GM19467 (cell line): ENCODE measurements around the gene SLC22A25.
"Not testable (repeated sequence)": the region's sequence is repeated elsewhere in the genome, so short reads cannot be mapped to it uniquely, and the experiment has no call there.

Experiments
- ATAC-seq: cut with Tn5 transposase; IDR thresholded peaks from one replicate; pipeline ENCODE4 v1.9.1; 2021; ENCODE audit warnings: mild to moderate bottlenecking, moderate library complexity; ENCODE audit not compliant: unreplicated experiment

SLC22A25 gene

DNA sequence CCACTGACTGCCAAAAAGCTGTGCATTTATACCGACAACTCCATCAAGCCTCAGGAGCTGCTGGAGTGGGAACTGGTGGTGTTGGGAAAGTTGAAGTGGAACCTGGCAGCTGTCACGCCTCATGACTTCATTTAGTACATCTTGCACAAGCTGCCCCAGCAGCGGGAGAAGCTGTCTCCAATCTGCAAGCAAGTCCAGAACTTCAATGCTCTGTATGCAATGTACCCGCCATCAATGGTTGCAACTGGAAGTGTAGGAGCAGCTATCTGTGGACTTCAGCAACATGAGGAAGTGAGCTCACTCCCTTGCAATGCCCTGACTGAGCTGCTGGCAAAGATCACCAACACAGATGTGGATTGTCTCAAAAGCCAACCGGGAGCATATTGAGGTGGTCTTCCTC is at the start of gene SLC22A25:
SLC22A25 (minus strand) TSS at position 67 of the 400 bp plus-strand sequence. CDS start 13,947 bp downstream, outside the sequence.
- no peak for ATAC-seq

DNA sequence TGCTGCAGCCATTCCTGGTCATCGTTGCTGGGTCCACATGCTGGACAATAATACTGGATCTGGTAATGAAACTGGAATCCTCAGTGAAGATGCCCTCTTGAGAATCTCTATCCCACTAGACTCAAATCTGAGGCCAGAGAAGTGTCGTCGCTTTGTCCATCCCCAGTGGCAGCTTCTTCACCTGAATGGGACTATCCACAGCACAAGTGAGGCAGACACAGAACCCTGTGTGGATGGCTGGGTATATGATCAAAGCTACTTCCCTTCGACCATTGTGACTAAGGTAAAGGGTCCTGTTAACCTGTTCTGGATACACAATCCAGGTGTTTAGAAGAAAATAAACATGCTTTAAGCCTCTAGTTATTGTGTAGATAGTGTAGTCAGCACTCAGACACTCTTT is 46.9 kb upstream of the SLC22A25 start:
- no peak for ATAC-seq

DNA sequence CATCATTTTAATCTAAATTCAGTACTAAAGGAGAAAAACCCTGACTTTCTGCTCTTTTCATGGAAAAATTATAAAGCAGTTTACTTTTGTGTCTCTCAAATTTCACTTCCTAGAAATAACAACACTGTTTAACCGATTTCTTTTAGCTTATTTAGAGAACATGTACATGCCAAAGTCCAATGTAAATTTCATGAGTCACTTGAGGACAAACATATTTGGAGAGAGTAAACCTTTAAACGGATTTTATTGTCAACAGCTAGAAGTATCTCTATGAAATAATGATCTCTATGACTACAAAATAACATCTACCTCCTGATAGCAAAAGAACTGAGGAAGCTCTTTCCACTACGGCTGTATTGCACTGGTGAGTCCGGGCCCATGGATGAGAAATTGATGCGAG is 46.3 kb upstream of the SLC22A25 start:
- no peak for ATAC-seq

DNA sequence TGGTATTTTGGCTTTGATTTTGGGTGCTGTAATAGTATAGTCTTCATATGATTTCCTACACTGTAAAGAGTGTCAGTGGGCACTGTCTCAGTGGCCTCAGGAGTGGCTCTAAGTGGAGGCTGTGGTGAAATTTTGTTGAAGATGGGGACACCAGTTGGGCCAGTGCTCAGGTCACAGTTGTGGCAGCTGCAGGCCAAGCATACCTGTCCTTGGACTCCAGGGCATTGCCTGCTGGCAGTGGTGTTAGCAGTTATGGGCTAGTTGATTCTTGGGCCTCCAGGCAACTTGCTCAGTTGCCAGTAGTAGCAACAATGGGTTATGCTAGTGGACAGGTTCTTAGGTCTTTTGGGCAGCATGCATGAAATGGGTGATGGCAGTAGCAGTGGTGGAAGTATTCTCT is 39.2 kb upstream of the SLC22A25 start:
- ATAC-seq = no peak

DNA sequence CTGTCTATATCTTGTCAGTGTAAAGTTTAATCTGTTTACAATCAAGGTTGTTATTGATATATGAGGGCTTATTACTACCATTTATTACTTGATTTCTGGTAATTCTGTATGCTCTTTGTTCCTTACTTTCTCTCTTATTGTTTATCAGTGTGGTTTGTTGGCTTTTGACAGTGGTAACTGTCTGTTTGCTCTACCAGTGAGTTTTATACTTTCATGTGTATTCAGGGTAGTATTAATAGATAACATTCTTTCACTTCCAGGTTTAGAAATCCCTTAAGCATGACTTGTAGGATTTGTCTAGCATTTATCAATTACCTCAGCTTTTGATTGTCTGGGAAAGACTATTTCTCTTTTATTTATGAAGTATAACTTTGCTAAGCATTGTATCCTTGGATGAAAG is 37.5 kb upstream of the SLC22A25 start:
- ATAC-seq = no peak

DNA sequence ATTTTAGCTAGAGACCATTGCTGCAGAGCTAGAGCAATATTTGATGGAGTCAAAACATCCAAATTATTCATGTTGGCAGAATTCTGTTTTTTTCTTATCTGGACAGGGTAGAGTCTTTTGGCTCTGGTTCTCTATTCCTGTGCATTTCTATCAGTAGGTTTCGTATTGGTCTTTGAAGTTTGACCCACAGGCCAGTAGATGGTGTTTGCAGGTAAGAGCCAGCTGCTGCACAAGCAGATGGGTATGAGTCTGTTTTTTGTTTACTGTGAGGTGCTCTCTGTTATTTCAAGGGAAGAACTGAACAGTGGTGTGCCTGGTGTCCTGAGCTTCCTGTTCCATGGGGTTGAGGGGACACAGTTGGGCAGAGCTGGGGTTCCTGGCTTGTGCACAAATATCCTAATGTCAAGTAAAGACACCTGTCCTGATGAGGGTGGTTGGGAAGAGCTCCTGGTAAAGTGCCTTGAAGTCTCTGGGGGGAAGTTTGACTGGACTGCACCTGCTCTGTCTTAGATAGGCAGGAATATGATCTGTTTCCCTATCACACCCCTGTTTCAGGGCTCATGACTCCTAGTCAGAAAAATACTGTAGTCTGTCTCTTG is 34.0 kb upstream of the SLC22A25 start:
- ATAC-seq = no peak

DNA sequence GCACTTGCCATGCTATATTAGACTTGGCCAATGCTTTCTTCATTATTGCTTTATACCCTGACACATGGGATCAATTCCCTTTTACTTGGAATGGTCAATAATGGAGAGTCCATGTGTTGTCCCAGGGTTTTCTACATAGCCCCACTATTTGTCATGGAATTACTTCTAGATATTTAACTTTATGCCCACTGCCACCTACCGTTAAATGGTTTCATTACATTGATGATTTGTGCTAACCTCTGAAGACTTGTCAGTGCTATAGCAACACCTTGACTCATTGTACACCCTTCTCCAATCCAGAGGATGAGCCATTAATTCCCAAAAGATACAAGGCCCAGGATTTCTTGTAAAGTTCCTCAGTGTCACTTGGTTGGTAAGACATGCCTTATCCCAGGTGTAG is 31.4 kb upstream of the SLC22A25 start:
- no peak for ATAC-seq

DNA sequence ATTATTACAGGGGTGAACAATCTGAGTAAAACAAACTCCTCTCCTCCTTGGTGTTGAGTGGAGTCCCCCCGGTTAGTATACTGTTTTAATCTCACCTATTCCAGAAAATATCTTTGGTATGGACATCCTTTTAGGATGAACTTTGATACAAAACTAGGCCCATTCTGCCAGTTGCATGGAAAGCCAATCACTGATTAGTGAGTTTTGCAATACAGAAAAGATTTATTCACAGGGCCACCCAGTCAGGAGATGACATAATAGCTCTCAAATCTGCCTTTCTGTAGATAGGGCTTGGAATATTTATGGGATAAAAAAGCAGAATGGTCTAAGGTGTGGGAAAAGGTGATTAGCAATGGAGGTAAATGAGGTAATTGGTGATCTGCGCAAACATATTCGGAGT is 30.3 kb upstream of the SLC22A25 start:
- no peak for ATAC-seq

DNA sequence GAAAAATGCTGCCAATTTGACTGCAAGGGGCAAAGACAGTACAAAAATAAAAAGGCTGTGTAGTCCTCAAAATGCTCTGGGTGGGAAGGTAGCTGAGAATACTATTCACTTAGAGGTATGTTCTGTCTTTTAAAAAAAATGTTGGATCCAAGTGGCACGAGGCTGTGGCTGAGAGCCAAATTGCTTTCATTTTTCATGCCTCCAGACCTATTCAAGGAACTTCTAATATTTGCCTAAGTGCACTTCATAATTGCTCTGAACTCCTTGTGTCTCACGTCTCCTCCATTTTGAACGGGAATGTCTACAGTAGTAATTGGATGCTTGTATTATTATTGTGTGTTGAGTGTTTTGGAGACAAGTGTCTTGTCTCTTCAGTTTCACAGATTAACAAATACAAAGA is 19.1 kb upstream of the SLC22A25 start:
- ATAC-seq = no peak

DNA sequence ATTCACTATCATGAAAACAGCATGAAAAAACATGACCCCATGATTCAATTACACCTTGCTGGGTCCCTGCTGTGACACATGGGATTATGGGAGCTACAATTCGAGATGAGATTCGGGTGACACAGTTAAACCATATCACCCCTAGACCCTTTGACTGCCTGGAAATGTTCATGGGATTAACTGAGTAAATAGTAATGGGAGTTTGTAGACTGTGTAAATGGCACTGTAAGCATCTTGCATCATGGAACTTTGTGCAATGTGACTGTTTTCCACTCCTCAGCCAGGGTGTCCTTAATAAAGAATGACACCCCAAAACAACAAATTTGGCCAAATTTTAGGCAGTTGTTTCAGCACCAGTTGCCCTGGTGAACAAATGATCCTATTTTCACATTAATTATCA is 7.9 kb upstream of the SLC22A25 start:
- ATAC-seq = no peak

DNA sequence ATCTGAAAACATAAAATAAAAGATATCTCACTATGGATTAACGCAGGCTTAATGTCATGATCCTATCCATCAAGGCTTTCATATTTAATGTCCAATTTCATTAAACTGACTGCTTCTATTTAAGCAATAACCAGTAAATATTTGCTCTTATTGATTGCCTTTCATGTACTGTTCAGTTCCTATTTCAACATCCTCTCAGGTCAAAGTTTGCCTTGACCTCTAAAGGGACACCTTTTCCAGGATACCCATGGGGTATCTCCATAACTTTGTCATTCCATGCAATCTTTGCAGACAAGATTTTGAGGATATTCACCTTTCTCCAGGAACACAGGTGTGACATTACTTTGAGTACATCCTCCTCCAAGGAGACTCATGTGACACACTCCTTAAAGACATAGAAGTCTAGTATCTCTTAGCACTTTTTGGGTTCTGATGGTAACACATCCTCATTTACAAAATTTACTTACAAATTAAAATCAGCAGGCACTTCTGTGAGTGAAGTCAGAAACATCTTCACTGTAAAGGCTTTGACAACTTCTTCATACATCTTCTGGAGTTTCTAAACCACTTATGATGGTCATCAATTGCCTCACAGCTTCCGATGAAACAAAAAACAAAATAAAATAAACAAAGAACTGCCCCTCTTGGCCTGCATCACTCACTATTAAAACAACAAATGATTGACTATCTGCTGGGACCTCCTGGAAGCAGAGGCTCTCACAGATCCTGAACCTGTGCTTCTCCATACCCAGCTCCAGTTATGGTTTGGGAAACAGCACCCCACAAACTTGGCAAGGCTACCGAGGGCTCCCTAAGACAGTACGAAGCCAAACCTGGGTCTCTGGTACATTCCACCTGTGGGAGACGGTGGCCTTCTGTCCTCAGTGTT is 7.0 kb upstream of the SLC22A25 start:
- ATAC-seq = no peak

DNA sequence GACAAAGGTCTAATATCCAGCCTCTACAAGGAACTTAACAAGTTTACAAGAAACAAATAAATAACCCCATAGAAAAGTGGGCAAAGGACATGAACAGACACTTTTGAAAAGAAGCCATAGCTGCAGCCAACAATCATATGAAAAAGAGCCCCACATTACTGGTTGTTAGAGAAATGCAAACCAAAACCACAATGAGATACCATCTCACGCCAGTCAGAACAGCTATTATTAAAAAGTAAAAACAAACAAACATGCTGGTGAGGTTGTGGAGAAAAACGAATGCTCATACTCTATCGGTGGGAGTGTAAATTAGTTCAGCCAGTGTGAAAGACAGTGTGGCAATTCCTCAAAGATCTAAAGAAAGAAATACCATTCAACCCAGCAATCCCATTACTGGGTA is 5.6 kb upstream of the SLC22A25 start:
- ATAC-seq = no peak

DNA sequence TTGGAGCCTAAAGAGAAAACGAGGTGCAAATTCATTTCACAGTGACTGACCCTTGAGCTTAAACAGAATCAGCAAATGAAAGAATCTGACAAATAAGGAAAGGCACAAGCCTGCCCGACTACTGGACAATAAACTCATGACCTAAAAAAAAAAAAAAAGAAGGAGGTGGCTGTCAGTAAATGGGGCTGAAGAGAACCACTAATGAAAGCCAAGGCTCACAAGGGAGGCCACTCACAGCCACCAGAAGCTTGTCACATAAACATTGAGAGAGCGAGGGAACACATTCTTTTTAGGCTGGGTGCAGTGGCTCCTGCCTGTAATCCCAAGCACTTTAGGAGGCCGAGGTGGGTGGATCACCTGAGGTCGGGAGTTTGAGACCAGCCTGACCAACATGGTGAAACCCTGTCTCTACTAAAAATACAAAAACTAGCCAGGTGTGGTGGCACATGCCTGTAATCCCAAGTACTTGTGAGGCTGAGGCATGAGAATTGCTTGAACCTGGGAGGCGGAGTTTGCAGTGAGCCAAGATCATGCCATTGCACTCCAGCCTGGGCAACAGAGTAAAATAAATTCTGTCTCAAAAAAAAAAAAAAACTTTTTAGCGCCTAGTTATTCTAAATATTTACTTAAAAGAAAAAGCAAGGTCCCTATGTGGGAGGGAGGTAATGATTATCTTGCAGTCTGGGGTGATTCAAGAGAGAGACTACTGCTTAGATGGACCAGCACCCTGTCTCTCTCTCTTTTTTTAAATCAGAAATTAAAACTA is 4.0 kb upstream of the SLC22A25 start:
- not testable (repeated sequence) for ATAC-seq

DNA sequence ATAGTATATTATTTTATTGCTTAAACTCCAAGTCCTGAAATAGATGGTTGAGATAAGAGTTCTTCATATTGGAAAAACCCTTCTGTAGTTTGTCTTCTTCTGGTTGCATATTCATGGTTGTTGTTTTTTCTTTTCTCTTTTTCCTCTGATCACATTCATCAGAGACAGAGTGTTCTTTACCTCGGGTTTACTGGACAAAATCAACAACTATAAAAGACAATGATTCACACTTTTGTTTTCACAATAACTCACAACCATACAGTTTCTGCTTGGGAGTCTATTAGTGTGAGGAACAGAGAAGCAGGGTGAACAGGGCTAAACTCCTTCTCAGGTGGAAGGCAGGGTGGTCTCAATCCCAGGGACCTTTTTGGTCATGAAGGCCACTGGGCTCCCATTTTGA is 2.6 kb upstream of the SLC22A25 start:
- no peak for ATAC-seq

DNA sequence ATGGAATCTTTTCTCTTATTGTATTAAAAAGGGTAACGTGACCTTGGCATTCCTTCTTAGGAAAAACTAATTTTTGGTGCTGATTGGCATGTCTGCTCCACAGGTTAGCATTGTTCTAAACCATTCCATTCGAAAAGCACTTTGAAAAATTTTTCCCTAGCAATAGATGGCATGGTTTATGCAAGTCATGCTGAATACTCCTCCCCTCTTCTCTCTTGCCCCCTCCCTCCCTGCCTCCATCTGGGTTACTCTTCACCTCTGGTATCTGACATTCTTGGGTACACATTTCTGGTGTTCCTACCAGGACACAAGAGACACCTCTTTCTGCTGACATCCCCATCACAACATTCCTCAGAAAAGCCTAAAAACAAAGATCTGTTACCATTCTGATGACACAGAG is 1.5 kb upstream of the SLC22A25 start:
- no peak for ATAC-seq

DNA sequence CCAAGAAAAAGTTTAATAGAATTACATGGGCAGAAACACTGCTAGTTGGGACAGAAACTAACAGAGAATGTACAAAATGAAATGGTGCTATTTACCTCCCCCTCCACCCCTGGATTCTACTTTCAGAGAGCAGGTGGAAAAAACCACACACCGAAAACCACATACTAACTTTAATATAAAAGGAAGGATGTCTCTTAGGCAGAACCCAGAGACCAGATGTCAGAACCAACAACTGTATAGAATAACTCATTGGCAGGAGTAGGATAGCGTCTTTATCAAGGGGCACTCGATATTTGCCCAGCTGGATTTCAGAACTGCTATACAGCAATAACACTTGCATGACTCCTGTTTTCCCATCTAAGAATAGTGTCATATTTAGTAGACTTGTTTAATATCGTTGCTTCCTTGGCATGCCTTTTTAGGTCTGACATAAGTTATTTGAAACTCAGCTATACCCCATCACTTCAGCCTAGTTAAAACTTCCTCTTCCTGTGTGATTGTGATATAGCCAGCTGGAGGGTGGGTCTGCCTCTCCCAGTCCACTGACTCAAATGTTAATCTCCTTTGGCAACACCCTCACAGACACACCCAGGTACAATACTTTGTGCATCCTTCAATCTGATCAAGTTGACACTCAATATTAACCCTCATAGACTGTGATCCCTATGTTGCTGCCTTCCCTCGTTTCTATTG is 1.2 kb downstream of the SLC22A25 start:
- ATAC-seq = no peak

DNA sequence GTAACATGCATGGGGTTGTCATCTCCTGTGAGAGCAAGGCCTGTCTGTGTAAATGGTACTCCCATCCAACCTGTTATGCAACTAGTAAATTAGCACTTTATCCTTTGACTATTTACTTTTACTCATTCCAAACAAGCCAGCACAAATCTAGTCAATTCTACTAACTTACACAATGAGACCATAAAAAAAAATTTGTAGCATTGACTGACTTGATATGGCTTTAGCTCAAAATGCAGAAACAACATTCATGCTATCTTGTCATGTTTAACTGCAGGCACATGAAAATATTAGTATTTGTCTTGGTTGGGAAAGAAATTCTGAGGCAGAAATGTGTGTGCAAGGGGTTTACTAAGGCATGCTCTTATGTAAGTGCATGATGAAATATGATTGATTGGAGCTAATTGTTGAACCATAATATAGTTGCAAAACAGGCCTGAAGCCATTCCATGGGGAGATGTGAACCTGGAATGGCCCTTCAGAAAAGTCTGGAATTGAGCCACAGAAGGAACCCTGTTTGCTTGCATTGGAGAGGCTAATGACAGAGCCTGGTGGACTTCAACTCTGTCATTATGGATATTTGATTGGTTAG is 2.5 kb downstream of the SLC22A25 start:
- ATAC-seq = no peak

DNA sequence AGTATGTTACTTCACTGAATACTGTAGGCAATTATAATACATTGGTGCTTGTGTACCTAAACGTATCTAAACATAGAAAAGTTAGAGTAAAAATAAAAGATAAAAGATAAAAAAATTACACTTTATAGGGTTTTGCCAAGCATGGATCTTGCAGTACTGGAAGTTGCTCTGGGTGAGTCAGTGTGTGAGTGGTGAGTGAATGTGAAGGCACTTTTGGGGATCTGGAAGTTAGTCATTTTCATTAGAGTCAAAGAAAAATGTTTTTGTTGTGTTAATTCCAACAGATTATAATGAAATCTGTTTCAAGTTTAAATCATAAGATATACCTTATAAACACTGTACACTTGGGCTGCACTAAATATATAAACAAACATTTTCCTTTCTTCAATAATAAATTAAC is 3.3 kb downstream of the SLC22A25 start:
- no peak for ATAC-seq

DNA sequence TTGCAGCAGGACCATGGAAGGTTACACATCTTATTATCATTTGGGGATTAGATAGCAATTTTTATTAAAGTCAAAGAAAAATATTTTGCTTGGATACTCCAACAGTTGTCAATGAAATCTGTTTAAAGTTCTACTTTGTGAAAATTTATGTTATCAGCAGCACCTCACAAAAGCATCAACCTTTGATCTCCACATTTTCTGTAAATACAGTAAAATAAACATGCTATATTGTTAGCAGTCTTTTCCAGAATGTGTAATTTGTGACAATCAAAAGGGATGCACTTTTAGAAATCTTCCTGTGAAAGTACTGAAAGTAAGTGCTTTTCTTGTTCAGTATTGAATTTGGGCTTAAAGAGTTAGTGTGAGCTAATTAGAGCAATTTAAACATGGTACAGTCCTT is 4.1 kb downstream of the SLC22A25 start:
- no peak for ATAC-seq

DNA sequence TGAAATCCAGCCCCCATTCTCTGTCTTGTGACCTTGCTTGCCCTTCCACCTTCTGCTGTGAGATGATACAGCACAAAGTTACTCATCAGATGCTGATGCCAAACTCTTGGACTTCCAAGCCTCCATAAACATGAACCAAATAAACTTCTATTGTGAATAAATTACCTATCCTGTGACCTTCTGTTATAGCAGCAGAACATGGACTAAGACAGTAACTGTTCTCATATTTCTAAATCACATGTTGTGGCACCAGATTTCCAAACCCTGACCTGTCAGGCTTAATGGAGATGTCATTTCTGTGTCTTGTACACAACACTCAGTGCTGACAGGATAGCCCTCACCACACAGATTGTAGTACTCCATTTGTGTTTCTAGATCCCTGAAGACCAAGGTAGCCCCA is 6.0 kb downstream of the SLC22A25 start:
- no peak for ATAC-seq
